Psoas muscle (tissue), 8 donors: ENCODE measurements around the gene FANCI. TPM values are rescaled to one million over a fixed set of nuclear protein-coding genes. Genes with fewer than 3 reads are reported as not detected.

Source experiments
- ATAC-seq, 4 donors: fragments of 200-7000 bp; cut with Tn5 transposase; one replicate each; pipeline ENCODE4 v1.9.1; 2020; ENCODE audit warnings: moderate library complexity in 3 of 4, mild to moderate bottlenecking in 2 of 4
- DNase-seq, 2 donors: peaks; one replicate each; pipeline ENCODE4 v3.0.0-alpha.2; 2020
- H3K27ac ChIP-seq: fragments of 200-600 bp; one replicate; pipeline ENCODE4 v1.8.0; 2022
- H3K27me3 ChIP-seq, 3 donors: fragments of 200-600 bp in 1 of 3; one replicate each; pipeline versions ENCODE4 v1.6.1 to v1.8.0; 2013 to 2022; ENCODE audit warnings: low read length in 2 of 3, mild to moderate bottlenecking in 2 of 3, moderate library complexity in 1 of 3; ENCODE audit not compliant: insufficient read depth in 3 of 3
- H3K36me3 ChIP-seq, 2 donors: fragments of 200-600 bp in 1 of 2; one replicate each; pipeline versions ENCODE4 v1.6.1 to v1.8.0; 2013 to 2022; ENCODE audit warnings: low read depth in 1 of 2, mild to moderate bottlenecking in 1 of 2, moderate library complexity in 1 of 2; ENCODE audit not compliant: insufficient read depth in 1 of 2
- H3K4me1 ChIP-seq: fragments of 200-600 bp; one replicate; pipeline ENCODE4 v1.8.0; 2022
- H3K4me3 ChIP-seq: fragments of 200-600 bp; one replicate; pipeline ENCODE4 v1.8.0; 2022; ENCODE audit warnings: mild to moderate bottlenecking
- H3K9me3 ChIP-seq: fragments of 200-600 bp; one replicate; pipeline ENCODE4 v1.8.0; 2022
- WGBS, 3 donors: extraction: QIAGEN DNeasy Blood & Tissue Kit; methylation state at CpG; one replicate each; pipeline versions ENCODE4 v1.1.6 to v1.1.7; 2013; 5-methylcytosine and 5-hydroxymethylcytosine counted together
- intact Hi-C, 2 donors: fragments of 100-400 bp; cut with DNase I; formaldehyde crosslinking; loops; one replicate each; pipeline versions ENCODE4 v1.11.0 to v1.14.2; 2022
- polyA plus RNA-seq, 3 donors: library from polyadenylated mRNA; stranded (reverse); fragments of 200-250 nt; gene quantifications; one replicate each; pipeline ENCODE4 v1.2.3, GENCODE V29; 2013
- total RNA-seq, 4 donors: library from RNA; stranded (reverse); fragmentation: NEBNext Ultra II Directional in 2 of 4; extraction: Animal tissue kit (Norgen Biotek cat#: 25700) in 2 of 4; gene quantifications; one replicate each; pipeline versions ENCODE4 v1.2.1 to v1.2.4, GENCODE V29; 2021 to 2023
- TF ChIP-seq, protein P1 (sequence below): fragments of 200-600 bp; IDR thresholded peaks from one replicate; pipeline ENCODE4 v1.8.0; 2022; ENCODE audit warnings: antibody characterized with exemption
- donor health status: healthy with polysubstance abuse.
- donor health status: DM: no; HTN: no; CAD: no; lungs with moderate emphysema.
- donor health status: Bipolar disorder and iron deficiency.
- donor health status: healthy.
- donor health status: DM: yes; HTN: yes; CAD: no.
- donor health status: DM: no; HTN: no; CAD: no.
- donor health status: DM: no; HTN: no; CAD: no.
- donor health status: DM: yes; HTN: yes; CAD: no.

FANCI gene
- total and polyA plus RNA-seq, 7 donors = 0.48 to 2.3 (median 0.82) TPM

DNA sequence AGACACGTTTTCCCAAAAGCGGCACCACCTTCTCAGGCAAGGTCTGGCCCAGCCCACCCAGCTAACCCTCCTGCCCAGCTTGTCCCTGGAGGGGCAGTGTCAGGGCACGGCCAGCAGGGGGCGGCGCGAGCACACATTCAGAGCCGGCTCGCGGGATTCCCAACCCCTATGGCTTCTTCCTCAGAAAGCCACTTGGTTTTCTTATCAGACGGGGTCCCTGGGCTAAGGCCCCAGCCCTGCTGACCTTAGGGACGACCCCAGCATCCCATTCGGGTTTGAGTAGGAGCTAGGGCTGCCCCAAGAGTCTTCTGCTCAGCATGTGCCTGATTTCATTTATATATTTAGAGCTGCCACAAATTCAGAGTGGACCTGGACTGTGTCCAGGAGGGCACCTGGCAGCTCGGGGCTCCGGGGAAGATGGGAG, 36.9 kb upstream of the FANCI start:
- peak; percentile 77 to 82 (median 78) for ATAC-seq
- peak; percentile 72 to 81 for DNase-seq
- Histone ChIP-seq H3K4me3 (peak overlapping the region; percentile 32), H3K4me1 (peaks cover 4% of the 10 kb centered on the region), H3K36me3 (no peaks in the 10 kb centered on the region), H3K9me3 (no peaks in the 10 kb centered on the region), H3K27ac (no peak overlapping the region), H3K27me3 (no peaks in the 10 kb centered on the region)
- TF ChIP-seq, protein P1, sequence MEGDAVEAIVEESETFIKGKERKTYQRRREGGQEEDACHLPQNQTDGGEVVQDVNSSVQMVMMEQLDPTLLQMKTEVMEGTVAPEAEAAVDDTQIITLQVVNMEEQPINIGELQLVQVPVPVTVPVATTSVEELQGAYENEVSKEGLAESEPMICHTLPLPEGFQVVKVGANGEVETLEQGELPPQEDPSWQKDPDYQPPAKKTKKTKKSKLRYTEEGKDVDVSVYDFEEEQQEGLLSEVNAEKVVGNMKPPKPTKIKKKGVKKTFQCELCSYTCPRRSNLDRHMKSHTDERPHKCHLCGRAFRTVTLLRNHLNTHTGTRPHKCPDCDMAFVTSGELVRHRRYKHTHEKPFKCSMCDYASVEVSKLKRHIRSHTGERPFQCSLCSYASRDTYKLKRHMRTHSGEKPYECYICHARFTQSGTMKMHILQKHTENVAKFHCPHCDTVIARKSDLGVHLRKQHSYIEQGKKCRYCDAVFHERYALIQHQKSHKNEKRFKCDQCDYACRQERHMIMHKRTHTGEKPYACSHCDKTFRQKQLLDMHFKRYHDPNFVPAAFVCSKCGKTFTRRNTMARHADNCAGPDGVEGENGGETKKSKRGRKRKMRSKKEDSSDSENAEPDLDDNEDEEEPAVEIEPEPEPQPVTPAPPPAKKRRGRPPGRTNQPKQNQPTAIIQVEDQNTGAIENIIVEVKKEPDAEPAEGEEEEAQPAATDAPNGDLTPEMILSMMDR = peak; percentile 93
- 0 to 3% (median 1%) methylated on average over 14 of the region's 14 CpGs for WGBS, 3 donors
- intact Hi-C loops = loop anchor here (5.0 to 10.0 kb wide), 3 partner anchors 95 to 228 kb away; no protein-coding TSS in a partner anchor

DNA sequence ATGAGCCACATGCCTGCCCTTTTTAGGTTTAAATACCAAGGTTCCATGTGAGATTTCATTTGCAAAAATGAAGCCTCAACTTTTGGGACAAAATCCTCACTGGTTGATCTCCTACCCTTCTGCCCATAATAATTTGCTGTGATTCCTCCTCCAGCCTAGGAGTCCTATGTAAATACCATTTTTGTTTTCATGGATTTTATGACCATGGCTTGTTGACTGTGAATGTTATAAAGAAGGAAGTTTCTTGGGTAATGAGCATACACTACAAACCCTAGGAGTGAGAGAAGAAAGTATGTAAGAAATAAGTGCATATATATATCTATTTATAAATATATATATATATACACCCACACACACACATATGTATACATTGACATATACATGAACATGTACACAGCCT, 35.5 kb upstream of the FANCI start:
- H3K4me3 ChIP-seq = no peak overlapping the region
- H3K4me1 ChIP-seq = peaks cover 4% of the 10 kb centered on the region
- H3K27me3 ChIP-seq = no peaks in the 10 kb centered on the region
- no peaks in the 10 kb centered on the region for H3K36me3 ChIP-seq
- intact Hi-C loops = loop anchor here (5.0 to 10.0 kb wide), 3 partner anchors 94 to 227 kb away; no protein-coding TSS in a partner anchor
- ATAC-seq = no peak
- no peaks in the 10 kb centered on the region for H3K9me3 ChIP-seq
- no peak for DNase-seq
- no peak overlapping the region for H3K27ac ChIP-seq
- TF ChIP-seq, protein P1 = no peak

DNA sequence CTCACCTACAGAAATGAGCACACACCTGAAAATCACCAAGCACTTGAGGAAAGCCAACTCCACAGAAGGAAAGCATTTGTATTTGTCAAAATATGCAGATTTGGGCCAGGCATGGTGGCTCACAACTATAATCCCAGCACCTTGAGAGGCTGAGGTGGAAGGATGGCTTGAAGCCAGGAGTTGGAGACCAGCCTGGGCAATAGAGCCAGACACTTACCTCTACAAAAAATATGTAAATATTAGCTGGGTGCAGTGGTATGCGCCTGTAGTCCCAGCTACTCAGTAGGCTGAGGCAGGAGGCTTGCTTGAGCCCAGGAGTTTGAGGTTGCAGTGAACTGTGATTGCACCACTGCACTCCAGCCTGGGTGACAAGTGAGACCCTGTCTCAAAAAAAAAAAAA, 34.7 kb upstream of the FANCI start:
- 93 to 97% (median 95%) methylated on average over 1 of the region's 1 CpG for WGBS, 3 donors
- intact Hi-C loops = loop anchor here (5.0 to 10.0 kb wide), 3 partner anchors 93 to 226 kb away; no protein-coding TSS in a partner anchor
- no peak for ATAC-seq

DNA sequence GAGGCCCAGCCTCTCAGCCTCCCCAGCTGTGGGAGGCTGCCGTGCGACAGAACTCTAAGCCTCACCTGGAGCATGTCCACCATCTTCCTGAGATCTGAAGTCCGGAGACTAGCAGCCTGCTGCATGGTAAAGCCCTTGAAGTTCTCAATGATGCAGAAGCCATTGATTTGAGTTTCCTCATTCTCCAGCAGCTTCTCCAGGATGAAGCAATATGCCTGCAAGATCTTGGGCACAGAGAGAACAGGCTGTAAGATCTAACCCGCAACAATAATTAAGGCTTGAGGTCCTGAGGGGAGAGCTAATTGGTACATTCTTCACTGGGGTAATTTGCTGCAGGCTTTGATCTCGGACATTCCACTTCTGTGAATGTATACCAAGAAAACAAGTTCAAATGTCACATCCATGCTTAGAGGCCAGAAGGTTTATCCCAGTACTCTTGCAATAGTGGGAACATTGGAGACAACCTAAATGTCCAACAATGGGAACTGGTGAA, 32.1 kb upstream of the FANCI start:
- 71 to 87% (median 79%) methylated on average over 5 of the region's 5 CpGs for WGBS, 3 donors
- ATAC-seq (no peak), DNase-seq (no peak)
- Histone ChIP-seq H3K36me3 (no peaks in the 10 kb centered on the region), H3K27ac (no peak overlapping the region), H3K4me1 (peaks cover 4% of the 10 kb centered on the region), H3K9me3 (no peaks in the 10 kb centered on the region), H3K4me3 (no peak overlapping the region), H3K27me3 (no peaks in the 10 kb centered on the region)
- intact Hi-C loops = no loop called here
- TF ChIP-seq, protein P1 = no peak

More for the DNA sequence above, 34.7 kb upstream of the FANCI start:
- no peak overlapping the region for H3K4me3 ChIP-seq
- H3K4me1 ChIP-seq = peaks cover 4% of the 10 kb centered on the region
- H3K27ac ChIP-seq = no peak overlapping the region
- no peaks in the 10 kb centered on the region for H3K27me3 ChIP-seq
- TF ChIP-seq, protein P1 = no peak
- no peaks in the 10 kb centered on the region for H3K36me3 ChIP-seq
- no peaks in the 10 kb centered on the region for H3K9me3 ChIP-seq
- DNase-seq = no peak

DNA sequence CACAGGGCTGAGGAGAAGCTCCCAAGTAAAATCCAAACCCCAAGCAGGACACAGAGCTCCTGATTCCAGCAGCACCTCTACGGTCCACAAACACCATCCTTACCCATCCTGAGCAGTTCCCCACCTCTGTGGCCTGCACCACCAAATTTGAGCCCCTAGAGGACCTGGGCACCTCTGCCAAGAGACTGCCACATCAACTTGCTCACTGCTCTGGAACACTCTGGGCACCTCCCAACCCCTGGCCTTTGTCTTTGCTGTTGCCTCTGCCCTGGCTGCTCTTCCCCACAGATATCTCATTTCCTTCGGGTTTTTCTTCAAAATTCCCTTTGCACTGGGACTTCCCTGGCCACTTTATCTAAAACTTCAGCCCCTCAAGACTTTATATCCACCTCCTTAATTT, 28.2 kb upstream of the FANCI start:
- DNase-seq (no peak), ATAC-seq (no peak)
- no peaks in the 10 kb centered on the region for H3K9me3 ChIP-seq
- no peaks in the 10 kb centered on the region for H3K36me3 ChIP-seq
- H3K4me3 ChIP-seq = no peak overlapping the region
- H3K27ac ChIP-seq = no peak overlapping the region
- H3K4me1 ChIP-seq = no peaks in the 10 kb centered on the region
- H3K27me3 ChIP-seq = no peaks in the 10 kb centered on the region
- TF ChIP-seq, protein P1 = no peak
- intact Hi-C loops = no loop called here
- WGBS, 3 donors = 84 to 86% (median 86%) methylated on average over 2 of the region's 2 CpGs
